Smooth muscle cell (in vitro differentiated cells): ENCODE data around the gene CXCR1. TPM values are rescaled to one million over a fixed set of nuclear protein-coding genes. Genes with fewer than 3 reads are reported as not detected.

Experiments used
- DNase-seq: peaks from one replicate; lab custom pipeline; 2025; ENCODE audit not compliant: unreplicated experiment; lab: John Stamatoyannopoulos, UW
- H2AFZ ChIP-seq: fragments of 200-600 bp; sonication (generic); 2 replicates; pipeline ENCODE4 v1.6.0; 2016; ENCODE audit warnings: antibody characterized with exemption, low read depth, mild to moderate bottlenecking
- H3F3A ChIP-seq: fragments of 200-600 bp; sonication (generic); 2 replicates; pipeline ENCODE4 v1.6.0; 2017; ENCODE audit warnings: antibody characterized with exemption, low read depth
- H3K27ac ChIP-seq: fragments of 200-600 bp; sonication (generic); 2 replicates; pipeline ENCODE4 v1.5.1; 2016; ENCODE audit warnings: low read depth, mild to moderate bottlenecking
- H3K27me3 ChIP-seq: fragments of 200-600 bp; sonication (generic); 2 replicates; pipeline ENCODE4 v1.6.1; 2016; ENCODE audit warnings: low read depth, mild to moderate bottlenecking
- H3K36me3 ChIP-seq: fragments of 200-600 bp; sonication (generic); 2 replicates; pipeline ENCODE4 v1.5.1; 2016; ENCODE audit warnings: low read depth
- H3K4me1 ChIP-seq: fragments of 200-600 bp; sonication (generic); 2 replicates; pipeline ENCODE4 v1.5.1; 2016; ENCODE audit warnings: low read depth
- H3K4me2 ChIP-seq: fragments of 200-600 bp; sonication (generic); 2 replicates; pipeline ENCODE4 v1.6.0; 2016; ENCODE audit warnings: mild to moderate bottlenecking
- H3K4me3 ChIP-seq: fragments of 200-600 bp; sonication (generic); 2 replicates; pipeline ENCODE4 v1.5.1; 2016; ENCODE audit warnings: mild to moderate bottlenecking
- H3K79me2 ChIP-seq: fragments of 200-600 bp; sonication (generic); 2 replicates; pipeline ENCODE4 v1.6.0; 2016; ENCODE audit warnings: low read depth, mild to moderate bottlenecking
- H3K9ac ChIP-seq: fragments of 200-600 bp; sonication (generic); 2 replicates; pipeline ENCODE4 v1.6.0; 2016; ENCODE audit warnings: low read depth
- H3K9me3 ChIP-seq: fragments of 200-600 bp; sonication (generic); replicated peaks from 2 replicates; pipeline ENCODE4 v1.5.1; 2016; ENCODE audit warnings: low read depth
- H4K20me1 ChIP-seq: fragments of 200-600 bp; sonication (generic); 2 replicates; pipeline ENCODE4 v1.6.0; 2016; ENCODE audit warnings: low read depth
- CTCF ChIP-seq: fragments of 200-600 bp; sonication (generic); IDR thresholded peaks from 2 replicates; pipeline ENCODE4 v1.5.1; 2017; ENCODE audit warnings: borderline replicate concordance, mild to moderate bottlenecking, antibody characterized with exemption; ENCODE audit not compliant: insufficient read depth, poor library complexity, severe bottlenecking
- whole genome bisulfite sequencing: methylation state at CpG from one replicate; pipeline ENCODE4 v1.1.7; 2016; ENCODE audit warnings: low lambda C conversion rate; 5-methylcytosine and 5-hydroxymethylcytosine counted together
- polyA plus RNA-seq: library from polyadenylated mRNA; unstranded; fragments of >200 nt; fragmentation: Nextera tagmentation; extraction: Ambion mirVana; gene quantifications from 2 replicates; pipeline ENCODE4 v1.2.1, GENCODE V29; 2016
- total RNA-seq: library from RNA; depleted of rRNA; stranded (reverse); fragments of >200 nt; gene quantifications from 2 replicates; pipeline ENCODE4 v1.2.3, GENCODE V29; 2014

Gene CXCR1
- total and polyA plus RNA-seq, 2 experiments from 2014 or later = not detected

- Histone ChIP-seq H4K20me1 (no peaks in the 10 kb centered on the region), H3K27ac (no peak overlapping the region), H3K27me3 (no peaks in the 10 kb centered on the region), H3K79me2 (no peaks in the 10 kb centered on the region), H3K36me3 (no peaks in the 10 kb centered on the region), H3K9ac (no peak overlapping the region), H3F3A (no peaks in the 10 kb centered on the region), H3K4me1 (no peaks in the 10 kb centered on the region), H2AFZ (no peak overlapping the region), H3K4me3 (no peak overlapping the region), H3K9me3 (no peaks in the 10 kb centered on the region), H3K4me2 (no peak overlapping the region)
- no peak for TF ChIP-seq CTCF
- DNase-seq = no peak
- 76% methylated on average over 1 of the region's 1 CpG for WGBS
These were observed 14.0 kb downstream of the CXCR1 start for GRCh38 chr2:218152777-218153176.

- no peak for DNase-seq
- 95% methylated on average over 8 of the region's 8 CpGs for WGBS
- no peak for TF ChIP-seq CTCF
- no peaks in the 10 kb centered on the region for H3F3A ChIP-seq
- no peaks in the 10 kb centered on the region for H3K36me3 ChIP-seq
- no peak overlapping the region for H3K9ac ChIP-seq
- H4K20me1 ChIP-seq = no peaks in the 10 kb centered on the region
- no peak overlapping the region for H3K27ac ChIP-seq
- no peaks in the 10 kb centered on the region for H3K27me3 ChIP-seq
- no peaks in the 10 kb centered on the region for H3K79me2 ChIP-seq
- no peak overlapping the region for H3K4me2 ChIP-seq
- no peak overlapping the region for H2AFZ ChIP-seq
- H3K4me1 ChIP-seq = no peaks in the 10 kb centered on the region
- no peak overlapping the region for H3K4me3 ChIP-seq
- no peaks in the 10 kb centered on the region for H3K9me3 ChIP-seq
These were observed 14.6 kb downstream of the CXCR1 start for GRCh38 chr2:218152172-218152571.

GRCh38 chr2:218149848-218150440, 16.8 kb downstream of the CXCR1 start:
- Histone ChIP-seq H4K20me1 (no peaks in the 10 kb centered on the region), H3K79me2 (no peaks in the 10 kb centered on the region), H3K4me2 (no peak overlapping the region), H3F3A (no peaks in the 10 kb centered on the region), H3K4me3 (no peak overlapping the region), H3K36me3 (no peaks in the 10 kb centered on the region), H3K9ac (no peak overlapping the region), H2AFZ (no peak overlapping the region), H3K27ac (no peak overlapping the region), H3K9me3 (no peaks in the 10 kb centered on the region), H3K4me1 (no peaks in the 10 kb centered on the region), H3K27me3 (no peaks in the 10 kb centered on the region)
- 94% methylated on average over 5 of the region's 5 CpGs for WGBS
- no peak for DNase-seq
- TF ChIP-seq CTCF = no peak

- WGBS = 15% methylated on average over 5 of the region's 5 CpGs
- no peak overlapping the region for H3K4me3 ChIP-seq
- H3K27ac ChIP-seq = no peak overlapping the region
- no peak for TF ChIP-seq CTCF
- H3K9ac ChIP-seq = no peak overlapping the region
- H3F3A ChIP-seq = no peaks in the 10 kb centered on the region
- H2AFZ ChIP-seq = no peak overlapping the region
- DNase-seq = no peak
- no peaks in the 10 kb centered on the region for H3K79me2 ChIP-seq
- H3K4me2 ChIP-seq = no peak overlapping the region
- no peaks in the 10 kb centered on the region for H3K36me3 ChIP-seq
- H3K9me3 ChIP-seq = no peaks in the 10 kb centered on the region
- no peaks in the 10 kb centered on the region for H3K4me1 ChIP-seq
- no peaks in the 10 kb centered on the region for H4K20me1 ChIP-seq
- no peaks in the 10 kb centered on the region for H3K27me3 ChIP-seq
These were observed 17.7 kb downstream of the CXCR1 start for GRCh38 chr2:218149098-218149497.
